ENCODE measurements around the gene SLC22A15.

The SLC22A15 gene

GRCh38 chr1:116024626-116025025 lies 48.3 kb downstream of the SLC22A15 start:
- intact Hi-C loops (cut with DNase I; ENCODE audit: low total_unique reads): no loop called here

GRCh38 chr1:116026631-116027030 lies 50.3 kb downstream of the SLC22A15 start:
- Histone ChIP-seq H3K27me3 (no peaks in the 10 kb centered on the region), H3K4me3 (no peak overlapping the region), H3K9me3 (no peaks in the 10 kb centered on the region), H3K27ac (no peak overlapping the region), H3K36me3 (peaks cover 6 to 29% (median 10%) of the 10 kb centered on the region in 3 donors), H3K4me1 (no peaks in the 10 kb centered on the region)
- DNase-seq: no peak
- intact Hi-C loops (cut with DNase I; ENCODE audit: low total_unique reads): no loop called here
- TF ChIP-seq CTCF (IDR thresholded peaks at IDR 0.05): no peak

More at GRCh38 chr1:116024626-116025025, 48.3 kb downstream of the SLC22A15 start:
- no peak for DNase-seq
- no peaks in the 10 kb centered on the region for H3K9me3 ChIP-seq
- no peaks in the 10 kb centered on the region for H3K4me1 ChIP-seq
- no peak overlapping the region for H3K4me3 ChIP-seq
- H3K36me3 ChIP-seq: peaks cover 8 to 21% (median 10%) of the 10 kb centered on the region in 3 donors
- no peak overlapping the region for H3K27ac ChIP-seq
- no peaks in the 10 kb centered on the region for H3K27me3 ChIP-seq
- TF ChIP-seq CTCF (IDR thresholded peaks at IDR 0.05): no peak

GRCh38 chr1:116031302-116031835 lies 55.1 kb downstream of the SLC22A15 start:
- no peak overlapping the region for H3K27ac ChIP-seq
- H3K4me1 ChIP-seq: no peaks in the 10 kb centered on the region
- TF ChIP-seq CTCF (IDR thresholded peaks at IDR 0.05): no peak
- intact Hi-C loops (cut with DNase I; ENCODE audit: low total_unique reads): no loop called here
- no peaks in the 10 kb centered on the region for H3K27me3 ChIP-seq
- no peak for DNase-seq
- peaks cover 20 to 46% (median 22%) of the 10 kb centered on the region in 3 donors for H3K36me3 ChIP-seq
- H3K9me3 ChIP-seq: no peaks in the 10 kb centered on the region
- no peak overlapping the region for H3K4me3 ChIP-seq

GRCh38 chr1:116033322-116033721 lies 57.0 kb downstream of the SLC22A15 start:
- Histone ChIP-seq H3K36me3 (peaks cover 22 to 55% (median 29%) of the 10 kb centered on the region in 3 donors), H3K4me1 (no peaks in the 10 kb centered on the region), H3K27ac (no peak overlapping the region), H3K4me3 (no peak overlapping the region), H3K27me3 (no peaks in the 10 kb centered on the region), H3K9me3 (no peaks in the 10 kb centered on the region)
- intact Hi-C loops (cut with DNase I; ENCODE audit: low total_unique reads): no loop called here
- DNase-seq: no peak
- TF ChIP-seq CTCF (IDR thresholded peaks at IDR 0.05): no peak

- no peaks in the 10 kb centered on the region for H3K4me1 ChIP-seq
- no peaks in the 10 kb centered on the region for H3K9me3 ChIP-seq
- intact Hi-C loops (cut with DNase I; ENCODE audit: low total_unique reads): no loop called here
- H3K27ac ChIP-seq: no peak overlapping the region
- no peak overlapping the region for H3K4me3 ChIP-seq
- no peak for TF ChIP-seq CTCF (IDR thresholded peaks at IDR 0.05)
- H3K36me3 ChIP-seq: peaks cover 35 to 54% (median 41%) of the 10 kb centered on the region in 3 donors
- DNase-seq: no peak
- H3K27me3 ChIP-seq: no peaks in the 10 kb centered on the region
Observed at GRCh38 chr1:116036255-116036654, 59.9 kb downstream of the SLC22A15 start.

GRCh38 chr1:116038679-116039078 lies 62.4 kb downstream of the SLC22A15 start:
- H3K36me3 ChIP-seq: peaks cover 23 to 38% (median 34%) of the 10 kb centered on the region in 3 donors
- H3K4me3 ChIP-seq: no peak overlapping the region
- H3K9me3 ChIP-seq: no peaks in the 10 kb centered on the region
- no peaks in the 10 kb centered on the region for H3K27me3 ChIP-seq
- TF ChIP-seq CTCF (IDR thresholded peaks at IDR 0.05): no peak
- H3K27ac ChIP-seq: no peak overlapping the region
- no peaks in the 10 kb centered on the region for H3K4me1 ChIP-seq
- intact Hi-C loops (cut with DNase I; ENCODE audit: low total_unique reads): no loop called here
- no peak for DNase-seq
